HepG2 (cell line): ENCODE measurements around the gene RPS10. TPM values are rescaled to one million over a fixed set of nuclear protein-coding genes. Genes with fewer than 3 reads are reported as not detected.

Experiments used
- AKAP8 ChIP-seq: sonication (generic); formaldehyde crosslinking; IDR thresholded peaks from 2 replicates; pipeline ENCODE4 v1.5.1; 2020; ENCODE audit warnings: mild to moderate bottlenecking, missing genetic modification reagents
- ARNT ChIP-seq: fragments of 450-650 bp; IDR thresholded peaks from 2 replicates; pipeline ENCODE4 v1.6.1; 2017
- CENPX ChIP-seq: sonication (generic); formaldehyde crosslinking; IDR thresholded peaks from 2 replicates; pipeline ENCODE4 v1.9.0; 2021; ENCODE audit warnings: mild to moderate bottlenecking, missing genetic modification reagents, moderate library complexity
- CSRNP1 ChIP-seq: sonication (generic); formaldehyde crosslinking; IDR thresholded peaks from 2 replicates; pipeline ENCODE4 v1.8.1; 2023; ENCODE audit warnings: mild to moderate bottlenecking, missing genetic modification reagents
- FOXO4 ChIP-seq: sonication (generic); formaldehyde crosslinking; conservative IDR thresholded peaks from 2 replicates; pipeline ENCODE4 v1.8.1; 2023; ENCODE audit warnings: missing genetic modification reagents
- GZF1 ChIP-seq: sonication (generic); formaldehyde crosslinking; IDR thresholded peaks from 2 replicates; pipeline ENCODE4 v1.5.1; 2020; ENCODE audit warnings: mild to moderate bottlenecking, missing genetic modification reagents
- HNF1B ChIP-seq: sonication (generic); formaldehyde crosslinking; IDR thresholded peaks from 2 replicates; pipeline ENCODE4 v1.5.1; 2020; ENCODE audit warnings: mild to moderate bottlenecking, moderate library complexity, missing genetic modification reagents
- JUND ChIP-seq: sonication (generic); formaldehyde crosslinking; IDR thresholded peaks from 2 replicates; pipeline ENCODE4 v1.8.0; 2022; ENCODE audit warnings: mild to moderate bottlenecking, missing genetic modification reagents
- KAT7 ChIP-seq: IDR thresholded peaks from 2 replicates; pipeline ENCODE4 v1.6.1; 2018; ENCODE audit warnings: borderline replicate concordance, missing compliant biosample characterization
- KLF13 ChIP-seq: sonication (generic); formaldehyde crosslinking; IDR thresholded peaks from 2 replicates; pipeline ENCODE4 v1.4.0; 2020; ENCODE audit warnings: mild to moderate bottlenecking, missing genetic modification reagents
- MBD4 ChIP-seq: IDR thresholded peaks from 2 replicates; pipeline ENCODE4 v1.6.1; 2012; ENCODE audit warnings: low read length, inconsistent platforms, borderline replicate concordance
- NAIF1 ChIP-seq: sonication (generic); formaldehyde crosslinking; IDR thresholded peaks from 2 replicates; pipeline ENCODE4 v1.5.0; 2020; ENCODE audit warnings: mild to moderate bottlenecking, missing genetic modification reagents, borderline replicate concordance
- NFIC ChIP-seq: IDR thresholded peaks from 2 replicates; pipeline ENCODE4 v1.6.1; 2012; ENCODE audit warnings: mild to moderate bottlenecking, low read length, inconsistent platforms
- NFKB2 ChIP-seq: sonication (generic); formaldehyde crosslinking; IDR thresholded peaks from 2 replicates; pipeline ENCODE4 v1.4.0; 2020; ENCODE audit warnings: missing genetic modification reagents, borderline replicate concordance
- RFX5 ChIP-seq: IDR thresholded peaks from 2 replicates; pipeline ENCODE4 v1.6.1; 2011; ENCODE audit warnings: low read depth, low read length, improper control_type of control experiment
- RXRA ChIP-seq: sonication (generic); formaldehyde crosslinking; IDR thresholded peaks from 2 replicates; pipeline ENCODE4 v1.5.1; 2020; ENCODE audit warnings: missing genetic modification reagents
- SP2 ChIP-seq: sonication (generic); formaldehyde crosslinking; IDR thresholded peaks from 2 replicates; pipeline ENCODE4 v1.5.1; 2020; ENCODE audit warnings: mild to moderate bottlenecking, missing genetic modification reagents
- SUZ12 ChIP-seq: fragments of 150-350 bp; IDR thresholded peaks from 2 replicates; pipeline ENCODE4 v1.6.1; 2014; ENCODE audit warnings: low read depth, low read length
- THAP11 ChIP-seq: IDR thresholded peaks from 2 replicates; pipeline ENCODE4 v1.6.1; 2016; ENCODE audit warnings: missing biosample characterization, missing genetic modification reagents
- TRIM24 ChIP-seq: sonication (generic); formaldehyde crosslinking; IDR thresholded peaks from 2 replicates; pipeline ENCODE4 v1.8.0; 2022; ENCODE audit warnings: mild to moderate bottlenecking, missing genetic modification reagents
- XRCC5 ChIP-seq: fragments of 200-400 bp; formaldehyde crosslinking; optimal IDR thresholded peaks from 2 replicates; pipeline ENCODE3; 2017; ENCODE audit warnings: mild to moderate bottlenecking, low read length
- ZNF121 ChIP-seq: sonication (generic); formaldehyde crosslinking; IDR thresholded peaks from 2 replicates; pipeline ENCODE4 v1.5.0; 2020; ENCODE audit warnings: mild to moderate bottlenecking, missing genetic modification reagents
- ZNF503 ChIP-seq: sonication (generic); formaldehyde crosslinking; IDR thresholded peaks from 2 replicates; pipeline ENCODE4 v1.4.0; 2020; ENCODE audit warnings: missing genetic modification reagents
- ZNF660 ChIP-seq: sonication (generic); formaldehyde crosslinking; IDR thresholded peaks from 2 replicates; pipeline ENCODE4 v1.5.1; 2020; ENCODE audit warnings: mild to moderate bottlenecking, low read depth, missing genetic modification reagents, borderline replicate concordance
- ZNF746 ChIP-seq: sonication (generic); formaldehyde crosslinking; IDR thresholded peaks from 2 replicates; pipeline ENCODE4 v1.8.0; 2022; ENCODE audit warnings: mild to moderate bottlenecking, missing genetic modification reagents
- polyA plus RNA-seq, 8 experiments: library from polyadenylated mRNA; depleted of rRNA in 3 of 8; stranded (reverse) in 7 of 8; unstranded in 1 of 8; fragments of >200 nt; fragmentation: Illumina TruSeq in 4 of 8; extraction: Trizol in 4 of 8; gene quantifications; 2 replicates each; pipeline versions ENCODE4 v1.2.1 to v1.2.3, GENCODE V29; 2011 to 2016; ENCODE audit warnings: low read depth in 4 of 8, missing spikeins in 1 of 8, mixed read lengths in 1 of 8; ENCODE audit not compliant: insufficient read depth in 1 of 8
- total RNA-seq, 5 experiments: library from RNA; depleted of rRNA; stranded (reverse); fragments of >200 nt; fragmentation: Illumina TruSeq; extraction: Trizol; gene quantifications; 2 replicates each; pipeline ENCODE4 v1.2.3, GENCODE V29; 2016; ENCODE audit warnings: low read depth in 1 of 5

RPS10 gene
- total and polyA plus RNA-seq, 2 of the 13 experiments (the other 11 are each of a cell fraction or from before 2014, with no cell fraction given) = 2,909 to 4,648 TPM

- TF ChIP-seq MBD4 = no peak
- TF ChIP-seq RXRA = 0 out of 2 replicates have a peak, but pooled peaks have one; percentile 29
- no peak for TF ChIP-seq ZNF746 (CRISPR knock-in tag)
- peak; percentile 43 for TF ChIP-seq HNF1B (CRISPR knock-in tag)
- TF ChIP-seq SP2 (CRISPR knock-in tag) = peak; percentile 66; the same call in 1 of the 2 replicates
- no peak for TF ChIP-seq GZF1 (CRISPR knock-in tag)
- TF ChIP-seq CENPX (CRISPR knock-in tag) = no peak
- TF ChIP-seq ZNF660 (CRISPR knock-in tag) = no peak
- no peak for TF ChIP-seq NFIC
- no peak for TF ChIP-seq KLF13 (CRISPR knock-in tag)
- no peak for TF ChIP-seq NAIF1 (CRISPR knock-in tag)
- no peak for TF ChIP-seq TRIM24 (CRISPR knock-in tag)
- TF ChIP-seq ZNF503 = no peak
- TF ChIP-seq KAT7 = no peak
- TF ChIP-seq ZNF121 = no peak
- no peak for TF ChIP-seq XRCC5
- TF ChIP-seq THAP11 (CRISPR knock-in tag) = no peak
- no peak for TF ChIP-seq AKAP8
- no peak for TF ChIP-seq RFX5
- TF ChIP-seq CSRNP1 = no peak
- TF ChIP-seq NFKB2 = peak; percentile 82; the same call in 1 of the 2 replicates
- no peak for TF ChIP-seq JUND (CRISPR knock-in tag)
- TF ChIP-seq ARNT = no peak
- no peak for TF ChIP-seq FOXO4 (CRISPR knock-in tag)
- TF ChIP-seq SUZ12 = no peak
Measured at GRCh38 chr6:34457742-34458735, 32.2 kb upstream of the RPS10 start (continued).
